ENCODE results near the gene GPC6.

GRCh38 chr13:93736909-93737308, 510.3 kb downstream of the GPC6 start:
- TF ChIP-seq FOXA1 (IDR thresholded peaks at IDR 0.05) (peak; percentile 57), CTCF (IDR thresholded peaks at IDR 0.05; ENCODE audit: low read depth, low read length, missing input control) (no peak), EGR1 (IDR thresholded peaks at IDR 0.05; ENCODE audit: low read depth in 2 of 2) (no peak)

All from liver (tissue), 3 donors.